Dermis blood vessel endothelial cell (primary cell): ENCODE measurements around the gene PARD3. TPM values are rescaled to one million over a fixed set of nuclear protein-coding genes. Genes with fewer than 3 reads are reported as not detected.
"Not testable (repeated sequence)": the region's sequence is repeated elsewhere in the genome, so short reads cannot be mapped to it uniquely, and the experiment has no call there.

Experiments used
- DNase-seq: peaks from one replicate; pipeline ENCODE4 v3.0.0; 2010
- total RNA-seq: library from RNA; depleted of rRNA; stranded (reverse); fragments of >200 nt; gene quantifications from 2 replicates; pipeline ENCODE4 v1.2.3, GENCODE V29; 2014

The PARD3 gene
- total RNA-seq, result 36.4 and 54.7 TPM in 2 replicates

GRCh38 chr10:34815185-34816084 lies at the start of gene PARD3:
Gene PARD3, minus strand, starts transcription at chr10:34815296. Its CDS starts 301 bp downstream, at chr10:34814995.
- peak; percentile 63 for DNase-seq

GRCh38 chr10:34864149-34865067 lies 49.3 kb upstream of the PARD3 start:
- DNase-seq, result no peak

DNA sequence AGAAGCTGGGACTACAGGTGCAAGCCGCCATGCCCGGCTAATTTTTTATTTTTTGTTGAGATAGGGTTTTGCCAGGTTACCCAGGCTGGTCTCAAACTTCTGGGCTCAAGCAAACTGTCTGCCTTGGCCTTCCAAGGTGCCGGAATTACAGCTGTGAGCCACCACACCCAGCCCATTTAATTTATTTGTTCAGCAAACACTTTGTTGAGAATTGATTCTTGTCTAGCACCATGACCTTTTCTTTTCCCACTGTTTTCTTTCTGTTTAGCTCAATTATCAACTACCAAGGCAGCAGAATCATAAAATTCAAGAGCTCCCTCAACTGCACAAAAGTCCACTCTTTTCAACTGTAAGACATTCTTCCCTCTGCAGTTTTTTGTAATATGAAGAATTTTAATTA lies 47.8 kb upstream of the PARD3 start:
- no peak for DNase-seq

DNA sequence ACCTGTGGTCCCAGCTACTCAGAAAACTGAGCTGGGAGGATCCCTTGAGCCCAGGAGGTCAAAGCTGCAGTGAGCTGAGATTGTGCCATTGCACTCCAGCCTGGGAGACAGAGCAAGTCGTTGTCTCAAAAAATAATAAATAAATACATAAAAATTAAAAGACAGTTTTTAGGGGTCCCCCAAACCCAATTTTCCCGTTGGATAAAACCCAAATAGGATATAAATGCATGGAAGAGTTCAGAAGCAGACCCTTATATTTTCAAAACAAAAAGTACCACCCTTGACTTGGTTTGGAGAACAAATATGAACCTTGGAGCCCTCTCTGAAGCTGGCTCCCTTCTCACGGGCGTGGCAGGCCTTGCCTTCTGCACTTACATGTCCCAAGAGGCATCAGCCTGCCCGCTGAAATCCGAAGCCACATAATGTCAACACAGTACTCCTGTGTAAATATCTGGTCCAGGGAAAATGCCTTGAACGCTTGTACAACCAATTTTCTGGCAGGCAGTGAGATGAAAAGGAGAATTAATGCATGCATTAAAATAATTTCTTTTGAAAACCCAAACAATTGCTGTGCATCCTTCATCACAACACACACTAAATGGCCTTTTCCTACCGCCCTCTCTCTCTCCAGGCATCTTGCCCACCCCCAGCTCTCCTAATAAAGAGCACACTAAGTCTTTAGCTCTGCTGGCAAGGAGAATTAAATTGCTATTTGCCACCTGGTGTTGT lies 46.4 kb upstream of the PARD3 start:
- DNase-seq, result no peak

DNA sequence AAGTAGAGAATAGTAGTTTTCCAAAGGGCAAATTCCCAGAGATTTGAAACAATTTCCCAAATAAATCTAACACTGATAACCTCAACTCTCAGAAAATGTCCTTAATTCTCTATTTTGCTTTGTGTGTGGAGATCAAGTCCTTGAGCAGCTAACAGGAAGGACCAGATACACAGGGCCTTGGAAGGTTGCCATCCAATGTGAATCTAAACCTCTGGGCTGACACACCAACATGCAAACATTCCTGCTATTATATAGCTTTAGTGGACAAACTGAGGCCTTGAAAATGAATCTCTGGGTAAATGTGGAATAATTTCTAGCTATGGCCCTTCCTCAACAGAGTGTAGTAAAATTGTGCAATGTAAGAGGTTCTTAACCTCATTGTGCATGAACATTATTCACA lies 44.1 kb upstream of the PARD3 start:
- DNase-seq, result no peak

- DNase-seq, result no peak
Measured at GRCh38 chr10:34858003-34858402, 42.9 kb upstream of the PARD3 start.

- peak; percentile 59 for DNase-seq
Measured at GRCh38 chr10:34854147-34854601, 39.1 kb upstream of the PARD3 start.

GRCh38 chr10:34853357-34853756 lies 38.3 kb upstream of the PARD3 start:
- no peak for DNase-seq

DNA sequence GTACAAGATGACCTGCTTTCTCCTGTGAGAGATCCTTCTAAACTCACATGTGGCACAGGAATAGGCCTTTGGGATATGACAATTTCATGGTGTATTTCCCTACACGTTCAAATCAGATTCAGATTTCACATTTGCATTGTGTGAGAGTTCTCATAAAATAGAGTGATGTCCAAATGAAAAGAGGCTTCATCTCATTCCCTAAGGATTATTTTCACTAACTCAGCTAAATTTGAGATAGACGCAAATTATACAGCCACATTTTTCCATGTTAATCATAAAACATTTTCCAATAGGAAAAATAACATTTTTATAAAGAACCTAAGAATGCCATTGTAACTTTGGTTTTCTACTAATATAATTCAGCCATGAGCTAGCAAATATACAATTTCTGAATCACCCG lies 35.5 kb upstream of the PARD3 start:
- no peak for DNase-seq

DNA sequence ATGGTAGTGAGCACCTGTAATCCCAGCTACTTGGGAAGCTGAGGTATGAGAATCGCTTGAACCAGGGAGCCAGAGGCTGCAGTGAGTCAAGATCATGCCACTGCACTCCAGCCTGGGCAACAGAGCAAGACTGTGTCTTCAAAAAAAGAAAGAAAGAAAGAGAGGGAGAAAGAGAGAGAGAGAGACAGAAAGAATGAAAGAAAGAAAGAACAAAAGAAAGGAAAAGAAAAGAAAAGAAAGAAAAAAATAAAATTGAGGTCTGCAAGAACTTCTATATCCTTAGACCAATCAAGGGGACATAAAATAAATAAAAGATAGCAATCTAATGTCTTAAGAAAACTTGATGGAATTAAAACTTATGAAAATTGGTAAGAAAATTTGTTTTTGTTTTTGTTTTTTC lies 34.9 kb upstream of the PARD3 start:
- no peak for DNase-seq

GRCh38 chr10:34845070-34845469 lies 30.0 kb upstream of the PARD3 start:
- no peak for DNase-seq

GRCh38 chr10:34844448-34844847 lies 29.4 kb upstream of the PARD3 start:
- DNase-seq, result no peak

GRCh38 chr10:34843470-34843869 lies 28.4 kb upstream of the PARD3 start:
- not testable (repeated sequence) for DNase-seq

GRCh38 chr10:34838366-34838900 lies 23.3 kb upstream of the PARD3 start:
- DNase-seq, result no peak

- DNase-seq, result no peak
Measured at GRCh38 chr10:34835908-34836508, 20.9 kb upstream of the PARD3 start.

GRCh38 chr10:34834274-34834673 lies 19.2 kb upstream of the PARD3 start:
- DNase-seq, result no peak

DNA sequence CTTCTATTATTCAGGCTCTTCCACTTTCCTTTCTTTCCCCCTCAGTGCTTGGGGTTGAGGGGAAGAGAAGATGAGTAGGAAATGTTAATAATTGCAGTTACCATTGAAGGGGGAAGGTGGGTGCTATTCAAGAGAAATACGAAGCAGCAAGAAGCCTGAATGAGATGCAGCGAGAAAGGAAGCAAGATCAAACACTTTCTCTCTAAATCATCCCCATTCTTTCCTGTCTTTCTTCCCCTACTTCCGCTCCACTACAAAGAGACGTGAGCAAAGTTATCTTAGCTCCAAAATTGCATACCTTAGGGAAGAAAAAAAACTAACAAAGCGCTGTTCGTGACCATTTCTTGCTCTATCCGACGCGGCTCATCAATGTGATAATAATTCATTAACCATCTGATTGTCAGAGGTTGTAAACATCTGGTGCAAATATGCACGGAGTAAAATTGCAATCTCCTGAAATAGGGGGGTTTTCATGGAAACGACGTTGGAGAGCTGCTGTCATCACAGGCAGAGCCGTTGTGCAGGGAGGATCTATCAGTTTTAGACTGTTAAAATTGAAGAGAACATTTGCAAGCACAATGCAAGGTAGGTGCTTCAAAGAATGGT lies 15.2 kb upstream of the PARD3 start:
- no peak for DNase-seq

GRCh38 chr10:34826857-34827766 lies 12.0 kb upstream of the PARD3 start:
- no peak for DNase-seq

DNA sequence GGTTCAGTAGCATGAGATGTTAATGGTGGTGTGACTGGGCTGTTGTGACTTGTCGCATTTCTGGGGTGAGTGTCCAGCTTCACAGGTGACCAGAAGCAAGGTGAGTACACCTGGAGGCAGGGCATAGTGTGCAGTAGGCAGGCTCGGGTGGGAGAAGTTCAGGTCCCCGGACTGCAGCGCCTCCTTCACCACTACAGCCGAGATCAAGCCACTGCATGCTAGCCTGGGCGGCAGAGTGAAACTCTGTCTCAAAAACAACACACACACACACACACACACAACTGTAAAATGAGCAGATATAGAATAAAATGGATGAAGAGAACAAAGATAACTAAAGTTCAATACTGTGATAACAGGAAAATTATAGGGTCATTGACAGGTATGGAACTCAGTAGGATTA lies 11.1 kb upstream of the PARD3 start:
- DNase-seq, result no peak

- DNase-seq, result no peak
Measured at GRCh38 chr10:34825414-34825813, 10.3 kb upstream of the PARD3 start.
